Measurements from ENCODE around the gene RWDD1. TPM values are rescaled to one million over a fixed set of nuclear protein-coding genes. Genes with fewer than 3 reads are reported as not detected.

The RWDD1 gene
- polyA plus RNA-seq, 1 experiment = 22.5 TPM

GRCh38 chr6:116578335-116578734 is 7.0 kb downstream of the RWDD1 start:
- no peaks in the 10 kb centered on the region for H3K27me3 ChIP-seq (ENCODE audit: control insufficient read depth, insufficient read depth, low read length)
- CTCF ChIA-PET = interaction anchor here (1.2 kb wide), 1 partner anchor 10 kb away, joined by 3 read pairs; no protein-coding TSS in a partner anchor
- TF ChIP-seq, protein P1, sequence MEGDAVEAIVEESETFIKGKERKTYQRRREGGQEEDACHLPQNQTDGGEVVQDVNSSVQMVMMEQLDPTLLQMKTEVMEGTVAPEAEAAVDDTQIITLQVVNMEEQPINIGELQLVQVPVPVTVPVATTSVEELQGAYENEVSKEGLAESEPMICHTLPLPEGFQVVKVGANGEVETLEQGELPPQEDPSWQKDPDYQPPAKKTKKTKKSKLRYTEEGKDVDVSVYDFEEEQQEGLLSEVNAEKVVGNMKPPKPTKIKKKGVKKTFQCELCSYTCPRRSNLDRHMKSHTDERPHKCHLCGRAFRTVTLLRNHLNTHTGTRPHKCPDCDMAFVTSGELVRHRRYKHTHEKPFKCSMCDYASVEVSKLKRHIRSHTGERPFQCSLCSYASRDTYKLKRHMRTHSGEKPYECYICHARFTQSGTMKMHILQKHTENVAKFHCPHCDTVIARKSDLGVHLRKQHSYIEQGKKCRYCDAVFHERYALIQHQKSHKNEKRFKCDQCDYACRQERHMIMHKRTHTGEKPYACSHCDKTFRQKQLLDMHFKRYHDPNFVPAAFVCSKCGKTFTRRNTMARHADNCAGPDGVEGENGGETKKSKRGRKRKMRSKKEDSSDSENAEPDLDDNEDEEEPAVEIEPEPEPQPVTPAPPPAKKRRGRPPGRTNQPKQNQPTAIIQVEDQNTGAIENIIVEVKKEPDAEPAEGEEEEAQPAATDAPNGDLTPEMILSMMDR (IDR thresholded peaks at IDR 0.05; ENCODE audit: insufficient read depth, low read depth, low read length) = no peak
- POLR2A ChIA-PET = no interaction called here
- H3K4me3 ChIP-seq (ENCODE audit: low read depth, low read length) = no peak overlapping the region
- no peaks in the 10 kb centered on the region; the same call in 1 of the 2 replicates for H3K36me3 ChIP-seq (ENCODE audit: control insufficient read depth, insufficient read depth, low read length)
- DNase-seq (ENCODE audit: low read depth) = no peak

GRCh38 chr6:116579143-116579542 is 7.8 kb downstream of the RWDD1 start:
- H3K27me3 ChIP-seq (ENCODE audit: control insufficient read depth, insufficient read depth, low read length) = no peaks in the 10 kb centered on the region
- no peak overlapping the region for H3K4me3 ChIP-seq (ENCODE audit: low read depth, low read length)
- ChIA-PET POLR2A (no interaction called here), CTCF (interaction anchor here (0.6 to 2.2 kb wide), 6 partner anchors 8 to 608 kb away, joined by 3 to 7 read pairs (median 3); partner anchors contain the start of gene RWDD1)
- no peak for DNase-seq (ENCODE audit: low read depth)
- TF ChIP-seq, protein P1 (IDR thresholded peaks at IDR 0.05; ENCODE audit: insufficient read depth, low read depth, low read length) = no peak
- H3K36me3 ChIP-seq (ENCODE audit: control insufficient read depth, insufficient read depth, low read length) = no peaks in the 10 kb centered on the region; the same call in 1 of the 2 replicates

- TF ChIP-seq, protein P1 (IDR thresholded peaks at IDR 0.05; ENCODE audit: insufficient read depth, low read depth, low read length) = no peak
- ChIA-PET POLR2A (no interaction called here), CTCF (interaction anchor here (1.5 to 2.2 kb wide), 3 partner anchors 9 to 47 kb away, joined by 3 to 7 read pairs (median 4); partner anchors contain the start of gene RWDD1)
- Histone ChIP-seq H3K27me3 (ENCODE audit: control insufficient read depth, insufficient read depth, low read length) (no peaks in the 10 kb centered on the region), H3K36me3 (ENCODE audit: control insufficient read depth, insufficient read depth, low read length) (no peaks in the 10 kb centered on the region; the same call in 1 of the 2 replicates), H3K4me3 (ENCODE audit: low read depth, low read length) (no peak overlapping the region)
- peak; percentile 53 for DNase-seq (ENCODE audit: low read depth)
These were observed 8.9 kb downstream of the RWDD1 start for GRCh38 chr6:116580198-116580597.

DNA sequence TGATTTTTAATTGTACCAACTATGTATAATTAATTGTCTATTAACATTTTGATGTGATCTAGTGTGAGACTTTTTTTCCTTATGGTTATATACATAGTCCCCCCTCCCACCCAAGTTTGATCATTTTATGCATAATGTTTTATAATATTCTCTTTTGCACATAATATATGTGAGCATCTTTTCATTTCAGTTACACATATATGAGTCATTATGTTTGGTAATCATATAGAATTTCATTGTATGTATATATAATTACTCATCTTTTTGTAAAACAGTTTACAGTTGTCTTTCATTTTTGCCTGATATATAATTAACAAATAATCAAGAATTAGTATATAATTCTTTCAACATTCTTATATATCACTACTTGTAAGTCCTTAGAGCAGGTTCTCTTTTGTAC is 15.0 kb downstream of the RWDD1 start:
- Histone ChIP-seq H3K36me3 (ENCODE audit: control insufficient read depth, insufficient read depth, low read length) (no peaks in the 10 kb centered on the region; the same call in none of the 2 replicates), H3K4me3 (ENCODE audit: low read depth, low read length) (no peak overlapping the region), H3K27me3 (ENCODE audit: control insufficient read depth, insufficient read depth, low read length) (no peaks in the 10 kb centered on the region)
- TF ChIP-seq, protein P1 (IDR thresholded peaks at IDR 0.05; ENCODE audit: insufficient read depth, low read depth, low read length) = no peak
- CTCF ChIA-PET = no interaction called here
- no peak for DNase-seq (ENCODE audit: low read depth)
- POLR2A ChIA-PET = no interaction called here

- POLR2A ChIA-PET = no interaction called here
- TF ChIP-seq, protein P1 (IDR thresholded peaks at IDR 0.05; ENCODE audit: insufficient read depth, low read depth, low read length) = no peak
- no peak overlapping the region for H3K4me3 ChIP-seq (ENCODE audit: low read depth, low read length)
- no peaks in the 10 kb centered on the region for H3K27me3 ChIP-seq (ENCODE audit: control insufficient read depth, insufficient read depth, low read length)
- no peak for DNase-seq (ENCODE audit: low read depth)
- CTCF ChIA-PET = interaction anchor here (0.9 kb wide), 1 partner anchor 318 kb away, joined by 4 read pairs; no protein-coding TSS in a partner anchor
- H3K36me3 ChIP-seq (ENCODE audit: control insufficient read depth, insufficient read depth, low read length) = peaks cover 3% of the 10 kb centered on the region
These were observed 15.4 kb downstream of the RWDD1 start for GRCh38 chr6:116586738-116587137.
